Activated CD4-positive, alpha-beta T cell treated with anti-CD3 and anti-CD28 coated beads, Interleukin-2, amount 10 ng/mL, durations not matched to agents 7 days and 5 days (primary cell): ENCODE data around the gene SPG11. TPM values are rescaled to one million over a fixed set of nuclear protein-coding genes. Genes with fewer than 3 reads are reported as not detected.
"Not testable (repeated sequence)": the region's sequence is repeated elsewhere in the genome, so short reads cannot be mapped to it uniquely, and the experiment has no call there.

Experiments
- CTCF ChIA-PET: fragments of 350-600 bp; sonication (Branson Sonifier 250); formaldehyde crosslinking; loops from one replicate; lab custom pipeline; 2021; ENCODE audit warnings: antibody characterized with exemption; lab: Charles Lee
- POLR2A ChIA-PET: fragments of 350-600 bp; sonication (Branson Sonifier 250); formaldehyde crosslinking; loops from one replicate; lab custom pipeline; 2021; ENCODE audit warnings: antibody characterized with exemption; lab: Charles Lee
- DNase-seq: peaks from one replicate; pipeline ENCODE4 v3.0.0-alpha.2; 2020
- H3K27ac Mint-ChIP-seq: one replicate; pipeline ENCODE4 v1.8.0; 2021; ENCODE audit warnings: mild to moderate bottlenecking, moderate library complexity, mixed read lengths
- H3K27me3 Mint-ChIP-seq: one replicate; pipeline ENCODE4 v1.8.0; 2021; ENCODE audit warnings: mixed read lengths
- H3K36me3 Mint-ChIP-seq: one replicate; pipeline ENCODE4 v1.8.0; 2021; ENCODE audit warnings: low read depth, mixed read lengths
- H3K4me1 Mint-ChIP-seq: one replicate; pipeline ENCODE4 v1.8.0; 2021; ENCODE audit warnings: mixed read lengths
- H3K4me3 Mint-ChIP-seq: one replicate; pipeline ENCODE4 v1.8.0; 2021; ENCODE audit warnings: mild to moderate bottlenecking, moderate library complexity, mixed read lengths
- H3K9me3 Mint-ChIP-seq: one replicate; pipeline ENCODE4 v1.8.0; 2021; ENCODE audit warnings: mixed read lengths
- total RNA-seq, 2 experiments: library from RNA; stranded (reverse); gene quantifications; one replicate each; pipeline ENCODE4 v1.2.3, GENCODE V29; 2021

SPG11 gene
- total RNA-seq, 2 experiments from 2014 or later = 69.2 to 77.6 TPM

GRCh38 chr15:44700676-44701075 lies 37.2 kb upstream of the SPG11 start:
- DNase-seq, CTCF ChIA-PET, POLR2A ChIA-PET, H3K4me3 Mint-ChIP-seq, H3K27ac Mint-ChIP-seq: not testable (repeated sequence)
- Mint-ChIP-seq H3K36me3 (peaks cover 54% of the 10 kb centered on the region), H3K4me1 (peaks cover 24% of the 10 kb centered on the region), H3K27me3 (peaks cover 14% of the 10 kb centered on the region), H3K9me3 (peaks cover 47% of the 10 kb centered on the region)

GRCh38 chr15:44698641-44699040 lies 35.2 kb upstream of the SPG11 start:
- CTCF ChIA-PET = interaction anchor here (1.0 to 1.7 kb wide), 5 partner anchors 8 to 35 kb away, joined by 3 to 6 read pairs (median 4); partner anchors contain the start of gene SPG11
- POLR2A ChIA-PET = no interaction called here

GRCh38 chr15:44697014-44697413 lies 33.6 kb upstream of the SPG11 start:
- no peak for DNase-seq
- CTCF ChIA-PET = interaction anchor here (1.4 kb wide), 1 partner anchor 33 kb away, joined by 6 read pairs; the partner anchor contains the start of gene SPG11
- POLR2A ChIA-PET = interaction anchor here (0.7 kb wide), 1 partner anchor 30 kb away, joined by 6 read pairs; no protein-coding TSS in a partner anchor
- Mint-ChIP-seq H3K36me3 (peaks cover 29% of the 10 kb centered on the region), H3K4me3 (no peak overlapping the region), H3K27ac (no peak overlapping the region), H3K4me1 (peaks cover 33% of the 10 kb centered on the region), H3K9me3 (peaks cover 21% of the 10 kb centered on the region), H3K27me3 (peaks cover 17% of the 10 kb centered on the region)

More at GRCh38 chr15:44698641-44699040, 35.2 kb upstream of the SPG11 start:
- Mint-ChIP-seq H3K27me3 (peaks cover 17% of the 10 kb centered on the region), H3K4me1 (peaks cover 33% of the 10 kb centered on the region), H3K4me3 (no peak overlapping the region), H3K27ac (no peak overlapping the region), H3K36me3 (peaks cover 43% of the 10 kb centered on the region), H3K9me3 (peaks cover 36% of the 10 kb centered on the region)
- DNase-seq = no peak

- Mint-ChIP-seq H3K27me3 (peaks cover 17% of the 10 kb centered on the region), H3K4me3 (no peak overlapping the region), H3K36me3 (peaks cover 16% of the 10 kb centered on the region), H3K9me3 (peaks cover 9% of the 10 kb centered on the region), H3K27ac (no peak overlapping the region), H3K4me1 (peaks cover 28% of the 10 kb centered on the region)
- ChIA-PET POLR2A (no interaction called here), CTCF (interaction anchor here (0.6 to 1.8 kb wide), 7 partner anchors 10 to 70 kb away, joined by 3 to 10 read pairs (median 3); partner anchors contain the start of genes B2M, PATL2 and SPG11)
- DNase-seq = no peak
These were observed 31.8 kb upstream of the SPG11 start for GRCh38 chr15:44695294-44695693.

- Mint-ChIP-seq H3K36me3 (peaks cover 13% of the 10 kb centered on the region), H3K4me3 (no peak overlapping the region), H3K27me3 (peaks cover 12% of the 10 kb centered on the region), H3K4me1 (peaks cover 33% of the 10 kb centered on the region), H3K9me3 (peaks cover 6% of the 10 kb centered on the region), H3K27ac (no peak overlapping the region)
- POLR2A ChIA-PET = no interaction called here
- no peak for DNase-seq
- CTCF ChIA-PET = interaction anchor here (0.5 to 1.8 kb wide), 3 partner anchors 11 to 56 kb away, joined by 3 to 10 read pairs (median 3); partner anchors contain the start of gene SPG11
These were observed 31.0 kb upstream of the SPG11 start for GRCh38 chr15:44694416-44694815.

GRCh38 chr15:44692659-44693058 lies 29.2 kb upstream of the SPG11 start:
- Mint-ChIP-seq H3K27ac (no peak overlapping the region), H3K36me3 (peaks cover 21% of the 10 kb centered on the region), H3K4me1 (peaks cover 48% of the 10 kb centered on the region), H3K27me3 (peaks cover 6% of the 10 kb centered on the region), H3K4me3 (no peak overlapping the region), H3K9me3 (peaks cover 16% of the 10 kb centered on the region)
- ChIA-PET POLR2A (no interaction called here), CTCF (interaction anchor here (0.9 to 1.5 kb wide), 3 partner anchors 11 to 18 kb away, joined by 4 read pairs; partner anchors contain the start of genes B2M and PATL2)
- DNase-seq = no peak

- peaks cover 58% of the 10 kb centered on the region for H3K4me1 Mint-ChIP-seq
- H3K27ac Mint-ChIP-seq = peak overlapping the region; percentile 82
- peak; percentile 52 for DNase-seq
- POLR2A ChIA-PET, H3K4me3 Mint-ChIP-seq, H3K27me3 Mint-ChIP-seq: not testable (repeated sequence)
- peaks cover 35% of the 10 kb centered on the region for H3K9me3 Mint-ChIP-seq
- CTCF ChIA-PET = interaction anchor here (0.6 to 2.1 kb wide), 7 partner anchors 8 to 57 kb away, joined by 3 to 9 read pairs (median 5); partner anchors contain the start of genes PATL2 and SPG11
- H3K36me3 Mint-ChIP-seq = peaks cover 42% of the 10 kb centered on the region
These were observed 26.8 kb upstream of the SPG11 start for GRCh38 chr15:44690245-44690644.

- H3K27ac Mint-ChIP-seq = peak overlapping the region; percentile 75
- peaks cover 60% of the 10 kb centered on the region for H3K4me1 Mint-ChIP-seq
- H3K4me3 Mint-ChIP-seq, DNase-seq, POLR2A ChIA-PET, H3K27me3 Mint-ChIP-seq: not testable (repeated sequence)
- H3K9me3 Mint-ChIP-seq = peaks cover 42% of the 10 kb centered on the region
- CTCF ChIA-PET = interaction anchor here (1.5 to 3.3 kb wide), 3 partner anchors 12 to 26 kb away, joined by 5 to 18 read pairs (median 8); partner anchors contain the start of genes PATL2 and SPG11
- peaks cover 50% of the 10 kb centered on the region for H3K36me3 Mint-ChIP-seq
These were observed 25.9 kb upstream of the SPG11 start for GRCh38 chr15:44689318-44689717.

GRCh38 chr15:44682809-44683682 lies 19.6 kb upstream of the SPG11 start:
- peak overlapping the region; percentile 65 for H3K4me3 Mint-ChIP-seq
- CTCF ChIA-PET = interaction anchor here (0.6 to 4.9 kb wide), 8 partner anchors 8 to 26 kb away, joined by 3 to 33 read pairs (median 4); partner anchors contain the start of gene SPG11
- peak; percentile 92 for DNase-seq
- POLR2A ChIA-PET = interaction anchor here (0.6 to 1.8 kb wide), 5 partner anchors 14 to 1887 kb away, joined by 3 to 12 read pairs (median 4); partner anchors contain the start of genes B2M and PATL2
- H3K36me3 Mint-ChIP-seq = peaks cover 79% of the 10 kb centered on the region
- peak overlapping the region; percentile 92 for H3K27ac Mint-ChIP-seq
- peaks cover 86% of the 10 kb centered on the region for H3K4me1 Mint-ChIP-seq
- not testable (repeated sequence) for H3K27me3 Mint-ChIP-seq
- peaks cover 54% of the 10 kb centered on the region for H3K9me3 Mint-ChIP-seq

- H3K4me3 Mint-ChIP-seq = peak overlapping the region; percentile 65
- peaks cover 76% of the 10 kb centered on the region for H3K36me3 Mint-ChIP-seq
- peak overlapping the region; percentile 92 for H3K27ac Mint-ChIP-seq
- peaks cover 49% of the 10 kb centered on the region for H3K9me3 Mint-ChIP-seq
- CTCF ChIA-PET = interaction anchor here (0.6 to 4.9 kb wide), 9 partner anchors 9 to 54 kb away, joined by 3 to 33 read pairs (median 4); partner anchors contain the start of genes SPG11 and TRIM69
- H3K4me1 Mint-ChIP-seq = peaks cover 86% of the 10 kb centered on the region
- H3K27me3 Mint-ChIP-seq = no peaks in the 10 kb centered on the region
- POLR2A ChIA-PET = interaction anchor here (0.6 to 1.8 kb wide), 3 partner anchors 17 to 1886 kb away, joined by 4 to 12 read pairs (median 10); partner anchors contain the start of genes B2M and PATL2
- no peak for DNase-seq
These were observed 18.7 kb upstream of the SPG11 start for GRCh38 chr15:44682211-44682610.

- peaks cover 18% of the 10 kb centered on the region for H3K9me3 Mint-ChIP-seq
- peaks cover 84% of the 10 kb centered on the region for H3K4me1 Mint-ChIP-seq
- no peaks in the 10 kb centered on the region for H3K27me3 Mint-ChIP-seq
- peaks cover 54% of the 10 kb centered on the region for H3K36me3 Mint-ChIP-seq
- ChIA-PET CTCF (interaction anchor here (0.5 to 3.0 kb wide), 11 partner anchors 10 to 62 kb away, joined by 3 to 33 read pairs (median 4); partner anchors contain the start of genes B2M, PATL2 and SPG11), POLR2A (interaction anchor here (0.6 to 2.0 kb wide), 5 partner anchors 13 to 880 kb away, joined by 3 to 34 read pairs (median 3); partner anchors contain the start of genes B2M, PATL2 and SPG11)
- peak overlapping the region; percentile 90 for H3K27ac Mint-ChIP-seq
- DNase-seq = peak; percentile 42
- H3K4me3 Mint-ChIP-seq = peak overlapping the region; percentile 53
These were observed 13.2 kb upstream of the SPG11 start for GRCh38 chr15:44676676-44677075.

GRCh38 chr15:44675911-44676310 lies 12.4 kb upstream of the SPG11 start:
- Mint-ChIP-seq H3K36me3 (peaks cover 48% of the 10 kb centered on the region), H3K27me3 (no peaks in the 10 kb centered on the region), H3K4me1 (peaks cover 85% of the 10 kb centered on the region), H3K27ac (peak overlapping the region; percentile 90), H3K9me3 (peaks cover 18% of the 10 kb centered on the region), H3K4me3 (peak overlapping the region; percentile 53)
- CTCF ChIA-PET = interaction anchor here (1.1 to 4.9 kb wide), 5 partner anchors 12 to 36 kb away, joined by 3 to 54 read pairs (median 16); partner anchors contain the start of genes B2M, PATL2 and SPG11
- POLR2A ChIA-PET = no interaction called here
- DNase-seq = no peak
